Lower lobe of right lung (tissue), 2 donors: ENCODE measurements around the gene C9orf85. TPM values are rescaled to one million over a fixed set of nuclear protein-coding genes. Genes with fewer than 3 reads are reported as not detected.

Source experiments
- ATAC-seq, 2 donors: fragments of 200-7000 bp; cut with Tn5 transposase; one replicate each; pipeline ENCODE4 v1.9.1; 2020 to 2022; ENCODE audit warnings: mild to moderate bottlenecking in 2 of 2, moderate library complexity in 2 of 2
- DNase-seq: peaks from one replicate; pipeline ENCODE4 v3.0.0-alpha.2; 2020
- H3K27ac ChIP-seq: fragments of 200-600 bp; one replicate; pipeline ENCODE4 v1.8.0; 2022
- H3K27me3 ChIP-seq: fragments of 200-600 bp; one replicate; pipeline ENCODE4 v1.8.0; 2022; ENCODE audit warnings: low read depth
- H3K36me3 ChIP-seq: fragments of 200-600 bp; one replicate; pipeline ENCODE4 v1.8.0; 2022; ENCODE audit warnings: mild to moderate bottlenecking
- H3K4me1 ChIP-seq: fragments of 200-600 bp; one replicate; pipeline ENCODE4 v1.8.0; 2022
- H3K4me3 ChIP-seq: fragments of 200-600 bp; one replicate; pipeline ENCODE4 v1.8.0; 2022; ENCODE audit warnings: mild to moderate bottlenecking
- H3K9me3 ChIP-seq: fragments of 200-600 bp; one replicate; pipeline ENCODE4 v1.8.0; 2022
- CTCF ChIP-seq: fragments of 200-600 bp; IDR thresholded peaks from one replicate; pipeline ENCODE4 v1.8.0; 2022; ENCODE audit warnings: antibody characterized with exemption, mild to moderate bottlenecking
- intact Hi-C: fragments of 100-400 bp; cut with DNase I; formaldehyde crosslinking; loops from one replicate; pipeline ENCODE4 v1.11.0; 2022
- total RNA-seq: library from RNA; stranded (reverse); fragmentation: NEBNext Ultra II Directional; extraction: Animal tissue kit (Norgen Biotek cat#: 25700); gene quantifications from one replicate; pipeline ENCODE4 v1.2.1, GENCODE V29; 2021
- donor health status: DM: no; HTN: yes; CAD: no; lungs with severe emphysema.

Gene C9orf85
- total RNA-seq, 1 donor from 2014 or later, result 11.1 TPM

- ATAC-seq, result no peak
- DNase-seq, result no peak
- H3K27ac ChIP-seq, result no peak overlapping the region
Observed at GRCh38 chr9:71916834-71917534, 5.5 kb downstream of the C9orf85 start.

GRCh38 chr9:71918419-71918818 lies 7.0 kb downstream of the C9orf85 start:
- DNase-seq (no peak), ATAC-seq (no peak)
- Histone ChIP-seq H3K4me1 (peaks cover 6% of the 10 kb centered on the region), H3K36me3 (no peaks in the 10 kb centered on the region), H3K9me3 (no peaks in the 10 kb centered on the region), H3K27ac (no peak overlapping the region), H3K27me3 (no peaks in the 10 kb centered on the region), H3K4me3 (no peak overlapping the region)
- TF ChIP-seq CTCF, result no peak
- intact Hi-C loops, result no loop called here

More at GRCh38 chr9:71916834-71917534, 5.5 kb downstream of the C9orf85 start:
- H3K9me3 ChIP-seq, result no peaks in the 10 kb centered on the region
- H3K36me3 ChIP-seq, result no peaks in the 10 kb centered on the region
- no peak overlapping the region for H3K4me3 ChIP-seq
- intact Hi-C loops, result no loop called here
- peaks cover 19% of the 10 kb centered on the region for H3K4me1 ChIP-seq
- H3K27me3 ChIP-seq, result no peaks in the 10 kb centered on the region
- TF ChIP-seq CTCF, result no peak

- H3K4me3 ChIP-seq, result no peak overlapping the region
- intact Hi-C loops, result no loop called here
- no peak for ATAC-seq
- DNase-seq, result no peak
- H3K27ac ChIP-seq, result no peak overlapping the region
- H3K36me3 ChIP-seq, result no peaks in the 10 kb centered on the region
- no peaks in the 10 kb centered on the region for H3K27me3 ChIP-seq
- H3K4me1 ChIP-seq, result no peaks in the 10 kb centered on the region
- TF ChIP-seq CTCF, result no peak
- H3K9me3 ChIP-seq, result no peaks in the 10 kb centered on the region
Observed at GRCh38 chr9:71920456-71921189, 9.2 kb downstream of the C9orf85 start.

- ATAC-seq (no peak), DNase-seq (no peak)
- no peak for TF ChIP-seq CTCF
- intact Hi-C loops, result no loop called here
- Histone ChIP-seq H3K36me3 (no peaks in the 10 kb centered on the region), H3K4me1 (no peaks in the 10 kb centered on the region), H3K27ac (no peak overlapping the region), H3K4me3 (no peak overlapping the region), H3K9me3 (no peaks in the 10 kb centered on the region), H3K27me3 (no peaks in the 10 kb centered on the region)
Observed at GRCh38 chr9:71921190-71921814, 9.9 kb downstream of the C9orf85 start.

- no peaks in the 10 kb centered on the region for H3K4me1 ChIP-seq
- intact Hi-C loops, result no loop called here
Observed at GRCh38 chr9:71924576-71924975, 13.1 kb downstream of the C9orf85 start.

More at GRCh38 chr9:71924576-71924975, 13.1 kb downstream of the C9orf85 start:
- Histone ChIP-seq H3K36me3 (no peaks in the 10 kb centered on the region), H3K9me3 (no peaks in the 10 kb centered on the region), H3K27me3 (no peaks in the 10 kb centered on the region), H3K27ac (no peak overlapping the region), H3K4me3 (no peak overlapping the region)
- no peak for DNase-seq
- no peak for ATAC-seq
- no peak for TF ChIP-seq CTCF
